HG03442 (cell line): ENCODE results near the gene LRRC26.

Source experiments
- ATAC-seq: cut with Tn5 transposase; IDR thresholded peaks from one replicate; pipeline ENCODE4 v1.9.1; 2021; ENCODE audit warnings: mild to moderate bottlenecking, moderate library complexity; ENCODE audit not compliant: unreplicated experiment

Gene LRRC26, protein sequence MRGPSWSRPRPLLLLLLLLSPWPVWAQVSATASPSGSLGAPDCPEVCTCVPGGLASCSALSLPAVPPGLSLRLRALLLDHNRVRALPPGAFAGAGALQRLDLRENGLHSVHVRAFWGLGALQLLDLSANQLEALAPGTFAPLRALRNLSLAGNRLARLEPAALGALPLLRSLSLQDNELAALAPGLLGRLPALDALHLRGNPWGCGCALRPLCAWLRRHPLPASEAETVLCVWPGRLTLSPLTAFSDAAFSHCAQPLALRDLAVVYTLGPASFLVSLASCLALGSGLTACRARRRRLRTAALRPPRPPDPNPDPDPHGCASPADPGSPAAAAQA

DNA sequence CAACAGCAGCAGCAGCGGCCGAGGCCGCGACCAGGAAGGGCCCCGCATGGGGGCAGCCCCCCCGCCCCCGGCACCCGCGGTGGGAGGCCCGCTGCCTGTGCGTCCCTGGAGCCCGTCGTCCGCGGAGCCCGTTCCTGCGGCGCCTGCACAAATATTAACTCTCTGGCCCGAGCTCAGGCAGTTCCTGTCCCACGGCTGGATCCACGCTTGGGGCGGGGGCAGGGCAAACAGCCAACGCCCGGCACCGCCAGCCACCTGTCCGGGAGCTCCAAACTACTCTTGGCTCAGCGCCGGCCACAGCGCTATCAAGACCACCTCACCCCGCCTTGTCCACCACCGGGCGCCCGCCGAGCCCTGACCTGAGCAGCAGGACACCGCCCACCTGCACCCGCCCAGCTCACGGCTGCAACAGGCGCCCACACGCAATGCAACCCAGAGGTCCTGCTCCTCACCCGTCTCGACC is at the start of gene LRRC26:
Gene LRRC26, minus strand, starts transcription at position 156 of the 463 bp plus-strand sequence. Its CDS starts 108 bp downstream, at position 48.
- ATAC-seq = no peak

DNA sequence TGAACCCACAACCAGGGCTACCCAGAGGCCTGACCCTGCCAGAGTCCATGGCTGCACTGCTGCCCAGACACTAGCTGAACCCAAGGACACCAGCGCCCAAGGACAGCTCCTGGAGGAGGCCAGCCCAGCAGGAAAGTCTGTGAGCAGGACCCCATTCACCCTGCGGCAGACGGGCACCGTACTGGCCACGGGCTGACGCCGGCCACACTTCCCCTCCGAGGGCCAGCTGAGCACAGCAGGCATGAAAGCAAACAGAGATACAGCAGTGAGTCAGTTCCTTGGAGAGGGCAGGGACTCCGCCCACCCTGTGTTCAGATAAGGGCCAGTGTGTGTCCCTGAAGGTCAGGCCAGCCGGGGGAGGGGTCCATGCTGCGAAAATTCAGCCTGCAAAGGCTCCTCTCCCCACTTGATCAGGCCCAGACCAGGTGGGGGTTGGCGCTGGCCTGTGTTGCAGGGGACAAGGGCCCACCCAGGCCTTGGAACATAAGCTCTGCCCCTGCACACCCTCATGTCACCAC is 49.0 kb upstream of the LRRC26 start:
- no peak for ATAC-seq

DNA sequence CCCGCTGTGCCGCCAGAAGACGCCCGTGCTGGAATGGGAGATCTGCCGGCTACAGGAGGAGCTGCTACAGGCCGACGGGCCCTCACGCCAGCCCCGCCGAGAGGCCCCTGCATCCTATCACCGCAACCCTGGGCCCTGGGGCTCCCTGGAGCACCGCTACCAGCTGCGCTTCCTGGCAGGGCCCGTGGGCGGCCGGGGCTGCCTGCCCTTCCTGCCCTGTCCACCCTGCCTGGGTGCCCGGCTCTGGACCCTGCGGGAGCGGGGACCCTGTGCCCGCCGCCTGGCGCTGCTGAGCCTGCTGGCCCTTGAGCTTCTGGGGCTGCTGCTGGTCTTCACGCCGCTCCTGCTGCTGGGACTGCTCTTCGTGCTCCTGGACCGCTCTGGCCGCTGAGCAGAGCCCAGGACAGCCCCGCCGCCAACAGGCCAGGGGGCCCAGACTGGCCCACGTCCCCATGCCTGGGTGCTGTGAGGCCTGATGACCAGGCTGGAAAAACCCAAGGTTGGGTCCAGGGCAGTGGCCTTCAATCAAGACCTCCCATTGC is 48.4 kb upstream of the LRRC26 start:
- ATAC-seq = no peak

DNA sequence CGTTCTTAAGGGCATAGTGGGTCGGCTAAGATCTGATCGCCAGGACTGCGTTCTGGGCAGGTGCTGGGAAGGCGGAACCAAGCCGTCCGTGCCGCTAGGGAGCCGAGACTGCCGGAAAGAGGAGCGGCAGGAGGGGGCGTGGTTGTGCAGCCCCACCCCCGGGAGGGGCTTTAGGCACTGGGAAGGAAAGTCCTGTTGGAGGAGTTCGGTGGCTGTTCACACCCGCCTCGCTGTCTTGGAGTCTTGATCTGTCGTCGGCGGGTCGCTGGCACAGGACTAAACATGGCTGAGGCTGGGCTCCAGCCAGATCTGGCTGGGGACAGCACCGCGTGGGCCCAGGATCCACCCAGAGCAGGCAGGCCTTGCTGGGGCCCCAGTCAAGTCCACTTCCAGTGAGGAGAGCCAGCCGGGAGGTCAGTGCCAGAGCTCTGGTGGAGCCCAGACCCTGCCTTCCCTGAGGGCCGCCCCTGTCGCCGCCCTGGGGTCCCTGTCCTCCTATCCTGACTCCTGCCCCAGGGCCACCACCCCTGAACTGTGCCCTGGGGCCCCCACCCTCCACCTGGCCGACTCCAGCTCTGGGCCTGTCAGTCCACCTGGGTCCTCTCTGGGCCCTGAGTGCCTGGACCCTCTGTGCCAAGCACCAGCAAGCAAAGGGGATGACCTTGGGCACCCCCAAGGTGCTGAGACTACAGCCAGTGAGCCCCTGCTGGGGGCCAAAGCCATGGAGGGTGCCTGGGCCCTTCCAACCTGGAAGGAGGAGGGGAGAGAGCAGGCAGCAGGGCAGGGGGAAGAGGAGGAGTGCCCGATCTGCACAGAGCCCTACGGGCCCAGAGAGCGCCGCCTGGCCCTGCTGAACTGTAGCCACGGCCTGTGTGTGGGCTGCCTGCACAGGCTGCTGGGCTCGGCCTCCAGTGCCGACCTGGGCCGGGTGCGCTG is 47.7 kb upstream of the LRRC26 start:
- no peak for ATAC-seq

DNA sequence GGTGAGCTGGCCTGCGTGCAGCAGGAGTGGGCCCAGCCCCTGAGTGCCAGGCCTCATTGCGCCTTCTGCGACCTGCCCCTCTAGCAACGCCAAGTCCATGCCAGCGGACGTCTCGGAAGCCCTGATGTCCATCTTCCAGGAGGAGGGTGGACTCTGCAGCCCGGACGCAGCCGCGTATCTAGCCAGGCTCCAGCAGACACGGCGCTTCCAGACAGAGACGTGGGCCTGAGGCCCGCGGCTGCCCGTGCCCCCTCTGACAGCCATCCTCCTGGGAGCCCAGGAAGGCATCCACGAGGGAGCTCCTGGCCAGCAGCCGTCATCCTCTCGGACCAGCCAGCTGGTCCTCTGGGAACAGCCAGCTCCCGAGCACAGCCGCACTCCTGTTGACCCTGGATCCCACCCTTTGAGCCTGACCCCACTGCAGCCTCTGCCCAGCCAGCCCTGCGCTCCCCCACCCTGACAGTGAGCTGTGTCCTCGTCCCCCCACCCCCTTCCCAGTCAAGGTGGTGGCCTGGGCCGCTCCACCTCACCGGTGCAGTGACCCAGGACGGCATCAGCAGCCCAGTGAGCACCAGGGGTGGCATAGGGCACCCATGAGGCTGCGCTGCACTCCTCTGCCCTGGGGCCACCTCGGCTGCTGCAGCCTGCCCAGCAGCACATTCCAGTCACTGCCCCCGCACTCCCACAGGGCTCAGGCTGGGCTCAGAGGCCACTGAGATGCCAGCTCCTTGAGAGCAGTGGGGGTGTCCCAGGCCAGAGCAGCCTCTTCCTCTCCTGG is 46.5 kb upstream of the LRRC26 start:
- ATAC-seq = no peak

DNA sequence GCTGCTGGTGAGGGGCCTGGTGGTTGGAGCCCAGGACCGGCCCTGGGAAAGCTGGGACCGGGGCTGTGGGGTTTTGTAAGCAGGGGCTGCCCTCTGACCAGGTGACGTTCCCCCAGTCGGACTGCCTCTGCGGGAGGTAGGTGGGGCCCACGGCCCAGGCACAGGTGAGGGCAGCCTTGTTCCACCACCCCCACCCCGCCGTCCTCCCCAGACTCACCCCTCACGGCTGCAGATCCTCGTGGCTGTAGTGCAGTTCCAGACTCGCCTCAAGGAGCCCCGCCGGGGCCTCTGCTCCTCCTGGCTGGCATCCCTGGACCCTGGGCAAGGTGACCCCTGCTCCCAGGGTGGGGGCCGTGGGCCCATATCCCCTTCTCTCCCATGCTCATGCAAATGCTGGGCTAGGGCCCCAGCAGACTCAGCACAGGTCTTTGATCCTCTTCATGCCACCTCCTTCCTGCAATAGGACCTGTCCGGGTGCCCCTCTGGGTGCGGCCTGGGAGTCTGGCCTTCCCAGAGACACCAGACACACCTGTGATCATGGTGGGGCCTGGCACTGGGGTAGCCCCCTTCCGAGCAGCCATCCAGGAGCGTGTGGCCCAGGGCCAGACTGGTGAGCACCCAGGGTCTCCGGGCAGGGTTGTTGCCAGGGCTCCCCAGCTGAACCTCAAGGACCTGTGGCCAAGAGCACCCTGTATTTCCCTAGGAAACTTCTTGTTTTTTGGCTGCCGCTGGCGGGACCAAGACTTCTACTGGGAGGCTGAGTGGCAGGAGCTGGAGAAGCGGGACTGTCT is 45.5 kb upstream of the LRRC26 start:
- no peak for ATAC-seq

DNA sequence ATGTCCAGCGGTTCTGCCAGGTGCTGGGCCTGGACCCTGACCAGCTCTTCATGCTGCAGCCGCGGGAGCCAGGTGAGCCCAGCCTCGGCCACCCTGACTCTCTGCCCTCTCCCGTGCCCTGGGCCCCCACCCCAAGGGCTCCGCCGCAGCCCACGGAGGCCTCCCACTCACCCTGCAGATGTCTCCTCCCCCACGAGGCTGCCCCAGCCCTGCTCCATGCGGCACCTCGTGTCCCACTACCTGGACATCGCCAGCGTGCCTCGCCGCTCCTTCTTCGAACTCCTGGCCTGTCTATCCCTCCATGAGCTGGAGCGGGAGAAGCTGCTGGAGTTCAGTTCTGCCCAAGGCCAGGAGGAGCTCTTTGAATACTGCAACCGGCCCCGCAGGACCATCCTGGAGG is 44.8 kb upstream of the LRRC26 start:
- ATAC-seq = no peak

DNA sequence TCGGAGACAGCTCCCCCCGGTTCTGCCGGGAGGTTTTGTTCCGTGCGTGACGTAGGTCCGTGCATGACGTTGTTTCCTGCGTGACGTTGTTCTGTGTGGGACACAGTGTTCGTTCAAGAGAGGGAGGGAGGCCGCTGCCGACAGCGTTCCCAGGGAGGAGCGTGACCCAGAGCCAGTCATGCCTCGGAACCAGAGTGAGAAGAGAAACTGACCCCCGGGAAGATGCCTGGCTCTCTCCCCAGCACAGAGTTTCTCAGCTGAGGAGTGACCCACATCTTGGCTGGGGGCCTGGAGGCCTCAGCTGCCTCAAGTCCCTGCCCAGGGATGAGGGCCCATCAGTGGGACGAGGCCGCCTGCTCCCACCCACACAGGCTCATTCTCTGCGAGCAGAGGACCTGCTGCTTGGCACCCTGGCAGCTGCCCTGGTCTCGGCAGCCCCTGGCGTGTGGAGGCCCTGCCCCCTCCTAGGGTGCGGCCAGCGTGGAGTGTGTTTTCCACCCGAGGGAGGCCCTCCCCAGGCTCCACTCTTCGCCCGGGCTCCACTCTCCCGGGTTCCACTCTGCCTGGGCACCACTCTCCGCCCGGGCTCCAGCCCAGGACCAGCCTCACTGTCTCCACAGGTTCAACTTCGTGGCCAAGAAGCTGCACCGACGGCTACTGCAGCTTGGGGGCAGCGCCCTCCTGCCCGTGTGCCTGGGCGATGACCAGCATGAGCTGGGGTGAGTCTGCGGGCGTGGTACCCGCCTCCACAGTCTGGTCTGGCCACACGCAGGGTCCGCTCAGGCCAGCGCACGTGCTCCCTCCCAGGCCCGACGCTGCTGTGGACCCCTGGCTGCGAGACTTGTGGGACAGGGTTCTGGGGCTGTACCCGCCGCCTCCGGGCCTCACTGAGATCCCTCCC is 43.6 kb upstream of the LRRC26 start:
- no peak for ATAC-seq

DNA sequence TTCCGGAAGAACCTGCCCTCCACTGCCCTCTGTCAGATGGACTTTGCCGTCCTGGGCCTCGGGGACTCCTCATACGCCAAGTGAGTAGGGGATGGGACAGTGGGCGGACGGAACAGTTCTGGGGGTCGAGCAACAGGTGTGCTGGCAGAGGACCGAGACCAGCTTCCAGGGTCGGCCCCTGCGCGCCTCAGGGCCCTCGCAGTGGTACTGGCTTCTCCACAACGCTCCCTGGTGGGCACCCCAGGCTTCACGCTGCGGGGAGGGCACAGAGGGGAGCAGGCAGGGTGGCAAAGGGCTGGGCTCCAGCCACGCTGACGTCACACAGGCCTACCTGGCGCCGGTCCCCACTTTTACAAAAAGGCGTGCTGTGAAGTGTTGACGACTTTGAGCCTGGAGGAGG is 42.7 kb upstream of the LRRC26 start:
- ATAC-seq = no peak

DNA sequence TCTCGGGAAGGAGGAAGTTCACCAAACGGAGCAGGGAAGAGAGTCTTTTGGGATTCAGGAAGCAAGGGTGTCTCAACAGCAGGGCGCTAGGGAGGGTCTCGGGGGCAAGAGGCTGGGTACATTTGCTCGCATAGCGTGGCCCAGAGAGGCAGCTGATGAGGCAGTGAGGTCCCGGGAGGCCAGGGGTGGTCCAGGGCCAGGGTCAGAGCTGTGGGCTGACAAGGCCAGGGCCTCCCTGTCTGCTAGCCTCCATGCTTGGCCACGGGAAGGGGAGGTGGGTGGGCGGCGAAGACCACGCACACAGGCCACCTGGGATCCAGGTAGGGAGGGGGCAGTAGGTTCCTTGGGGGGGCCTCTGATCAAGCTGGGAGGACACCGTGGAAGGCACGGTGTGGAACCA is 41.7 kb upstream of the LRRC26 start:
- ATAC-seq = no peak

DNA sequence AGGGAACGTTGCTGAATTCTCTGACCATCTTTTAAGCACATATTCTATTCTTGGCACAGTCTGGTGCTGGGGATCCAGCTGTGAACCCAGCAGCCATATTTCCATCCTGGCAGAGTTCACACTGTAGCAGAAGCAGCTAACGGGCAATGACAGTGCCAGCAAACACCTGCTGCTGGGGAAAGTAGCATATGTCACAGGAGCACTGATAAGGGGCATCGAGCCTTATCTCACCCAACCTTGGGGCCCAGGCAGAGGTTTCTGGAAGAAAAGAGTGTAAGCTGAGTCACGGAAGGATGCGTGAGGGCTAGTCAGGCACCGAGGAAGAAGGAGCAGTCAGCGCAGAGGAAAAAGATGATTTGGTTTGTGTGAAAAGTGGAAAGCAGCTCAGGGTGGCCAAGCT is 36.8 kb upstream of the LRRC26 start:
- ATAC-seq = no peak

DNA sequence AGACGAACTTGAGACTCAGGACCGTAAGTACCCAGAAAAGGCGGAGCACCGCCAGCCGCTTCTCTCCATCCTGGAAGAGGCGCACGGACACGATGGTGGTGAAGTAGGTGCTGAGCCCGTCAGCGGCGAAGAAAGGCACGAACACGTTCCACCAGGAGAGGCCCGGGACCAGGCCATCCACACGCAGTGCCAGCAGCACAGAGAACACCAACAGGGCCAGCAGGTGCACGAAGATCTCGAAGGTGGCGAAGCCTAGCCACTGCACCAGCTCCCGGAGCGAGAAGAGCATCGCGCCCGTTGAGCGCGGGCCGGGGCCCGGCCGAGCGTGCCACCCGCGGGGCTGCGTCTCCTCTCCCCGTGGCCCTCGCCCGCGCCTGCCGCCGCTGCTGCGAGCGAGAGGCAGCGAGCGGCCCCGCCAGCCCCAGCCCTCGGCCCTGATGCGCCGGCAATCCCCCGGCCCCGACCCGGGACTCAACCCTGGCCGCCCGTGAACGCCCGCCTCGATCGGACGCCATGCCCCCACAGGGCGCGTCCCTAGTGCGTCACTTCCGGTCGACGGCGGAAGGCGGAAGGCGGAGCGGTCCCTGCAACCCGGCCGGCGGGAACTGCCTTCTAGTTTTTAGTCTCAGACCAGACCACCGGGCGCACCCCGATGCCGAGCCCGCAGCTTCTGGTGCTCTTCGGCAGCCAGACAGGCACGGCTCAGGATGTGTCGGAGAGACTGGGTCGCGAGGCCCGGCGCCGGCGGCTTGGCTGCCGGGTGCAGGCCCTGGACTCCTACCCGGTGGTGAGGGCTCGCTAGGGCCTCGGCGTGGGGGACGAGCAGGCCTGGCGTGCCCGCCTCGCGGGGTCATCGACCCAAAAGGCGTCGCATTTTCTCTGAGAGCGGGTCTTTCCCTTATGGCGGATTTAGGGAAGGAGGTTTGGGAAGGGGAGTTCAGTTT is 35.5 kb upstream of the LRRC26 start, which contains the start of the genes NDOR1 and TMEM203:
Gene NDOR1, plus strand, starts transcription at position 575 of the 944 bp plus-strand sequence. Its CDS starts 78 bp downstream, at position 653.
Gene TMEM203, minus strand, starts transcription at position 523 of the 944 bp plus-strand sequence. Its CDS starts 234 bp downstream, at position 289.
- peak; percentile 35 for ATAC-seq

DNA sequence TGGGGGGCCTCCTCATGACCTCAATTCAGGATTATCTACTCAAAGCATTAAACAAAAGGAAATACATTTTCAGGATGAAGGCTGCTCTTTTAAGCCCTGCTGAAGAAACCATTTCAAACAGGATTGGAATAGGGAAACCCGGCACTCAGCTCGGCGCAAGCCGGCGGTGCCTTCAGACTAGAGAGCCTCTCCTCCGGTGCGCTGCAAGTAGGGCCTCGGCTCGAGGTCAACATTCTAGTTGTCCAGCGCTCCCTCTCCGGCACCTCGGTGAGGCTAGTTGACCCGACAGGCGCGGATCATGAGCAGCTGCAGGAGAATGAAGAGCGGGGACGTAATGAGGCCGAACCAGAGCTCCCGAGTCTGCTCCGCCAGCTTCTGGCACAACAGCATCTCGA is 34.9 kb upstream of the LRRC26 start:
- no peak for ATAC-seq

DNA sequence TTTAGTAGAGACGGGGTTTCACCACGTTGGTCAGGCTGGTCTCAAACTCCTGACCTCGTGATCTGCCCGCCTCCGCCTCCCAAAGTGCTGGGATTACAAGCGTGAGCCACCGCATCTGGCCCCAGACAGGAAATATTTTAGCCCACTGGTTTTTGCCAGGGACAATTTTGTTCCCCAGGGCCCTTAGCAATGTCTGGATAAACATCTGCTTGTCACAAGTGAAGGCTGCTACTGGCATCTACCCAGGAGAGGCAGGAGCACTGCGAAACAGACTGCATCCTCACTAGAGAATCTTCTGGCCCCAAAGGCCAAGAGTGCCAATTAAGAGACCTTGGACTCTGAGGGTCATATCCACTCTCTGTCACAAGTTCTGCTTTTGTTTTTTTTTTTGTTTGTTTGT is 33.1 kb upstream of the LRRC26 start:
- no peak for ATAC-seq

DNA sequence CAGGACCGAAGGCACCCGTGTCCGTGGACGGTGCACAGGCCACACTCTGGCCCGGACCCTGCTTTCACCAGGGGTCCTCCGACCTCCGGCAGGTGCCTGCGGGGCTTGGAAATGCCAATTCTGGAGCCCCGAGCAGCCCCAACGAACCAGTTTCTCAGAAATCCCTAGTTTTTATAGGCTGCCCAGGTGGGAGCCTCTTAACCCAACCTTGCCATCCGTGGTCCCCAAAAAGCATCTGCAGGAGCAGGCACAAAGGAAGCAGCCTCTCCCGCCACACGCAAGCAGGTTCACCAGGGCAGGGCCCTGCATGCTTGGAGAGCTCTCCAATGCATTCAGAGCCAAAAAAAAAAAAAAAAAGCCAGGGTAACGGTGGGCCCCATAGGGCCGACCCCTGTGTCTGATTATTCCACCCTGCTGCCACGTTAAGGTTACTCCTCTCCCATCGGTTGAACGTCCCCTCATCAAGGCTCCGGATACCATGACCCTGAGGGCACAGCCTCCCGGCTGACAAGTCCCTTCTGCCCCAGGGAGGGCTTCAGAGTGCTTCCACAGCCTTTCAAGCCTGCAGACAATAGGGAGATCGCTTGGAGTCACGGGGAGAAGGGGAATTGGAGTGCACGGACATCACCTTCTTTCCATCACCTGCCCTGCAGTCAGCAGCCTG is 31.5 kb upstream of the LRRC26 start:
- no peak for ATAC-seq

DNA sequence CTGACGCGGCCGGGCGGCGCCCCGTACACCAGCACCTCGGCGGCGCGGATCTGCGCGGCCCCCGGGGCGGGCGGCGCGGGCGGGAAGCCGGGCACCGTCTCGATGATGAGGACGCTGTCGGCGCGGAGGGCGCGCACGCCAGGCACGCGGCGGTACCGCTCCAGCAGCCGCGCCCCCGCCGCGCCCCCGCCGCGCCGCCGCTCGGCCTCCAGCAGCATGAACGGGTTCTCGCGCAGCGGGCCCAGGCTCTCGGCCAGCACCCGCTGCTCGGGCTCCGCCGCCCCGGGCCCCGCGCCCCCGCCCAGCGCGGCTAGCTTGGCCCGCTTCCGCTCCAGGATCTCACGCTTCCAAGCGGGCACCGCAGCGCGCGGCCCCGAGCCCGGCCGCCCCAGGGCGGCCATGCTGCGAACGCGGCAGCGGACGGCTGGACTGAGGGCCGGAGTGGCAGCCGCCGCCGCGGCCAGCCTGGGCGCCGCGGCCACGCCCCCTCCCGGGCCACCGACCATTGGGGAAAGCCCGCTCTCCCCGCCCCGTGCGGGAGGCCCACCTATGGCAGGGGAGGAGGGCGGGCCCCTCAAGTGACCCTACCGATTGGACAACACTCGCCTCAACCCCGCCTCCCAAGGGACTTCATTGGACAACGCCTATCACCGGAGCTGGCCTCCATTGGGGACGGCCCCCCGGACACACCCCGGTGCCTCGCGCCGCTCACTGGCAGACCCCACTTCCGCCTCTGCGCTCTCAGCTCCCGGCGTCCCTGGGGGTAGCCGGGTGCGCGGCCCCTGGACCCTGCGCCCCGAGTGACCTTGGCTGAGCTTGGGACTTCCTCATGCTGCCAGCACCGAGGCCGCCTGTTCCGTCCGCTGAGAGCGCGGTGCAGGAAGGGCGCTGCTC is 30.7 kb upstream of the LRRC26 start, which contains the start of gene TPRN:
Gene TPRN, minus strand, starts transcription at position 431 of the 894 bp plus-strand sequence. Its CDS starts 30 bp downstream, at position 401.
- ATAC-seq = peak; percentile 80
